ENCODE measurements around the gene MAN1A1. TPM values are rescaled to one million over a fixed set of nuclear protein-coding genes. Genes with fewer than 3 reads are reported as not detected.

The MAN1A1 gene
- total and polyA plus RNA-seq, 11 donors, result 5.6 to 30.6 (median 12.6) TPM

GRCh38 chr6:119148825-119149525, 200.6 kb downstream of the MAN1A1 start:
- H3K4me1 ChIP-seq, result peaks cover 0 to 23% (median 11%) of the 10 kb centered on the region in 12 donors
- H3K27me3 ChIP-seq, result no peaks in the 10 kb centered on the region
- no peak for DNase-seq
- intact Hi-C loops (cut with DNase I), result loop anchor here in 5 of 10 donors (5.0 to 10.0 kb wide), 6 partner anchors 196 to 836 kb away; partner anchors contain the start of gene MAN1A1 (in 5 of the 5)
- no peak for ATAC-seq
- 73 to 79% (median 77%) methylated on average over 9 of the region's 9 CpGs for WGBS, 4 donors
- no peaks in the 10 kb centered on the region for H3K36me3 ChIP-seq
- peak overlapping the region in 3 of 12 donors; percentile 10 to 28 (median 16) for H3K4me3 ChIP-seq
- no peak overlapping the region for H3K27ac ChIP-seq
- no peaks in the 10 kb centered on the region for H3K9me3 ChIP-seq
- TF ChIP-seq CTCF (IDR thresholded peaks at IDR 0.05) (peak in 2 of 12 donors; percentile 0 to 3), POLR2A (IDR thresholded peaks at IDR 0.05) (no peak)

- no peaks in the 10 kb centered on the region for H3K27me3 ChIP-seq
- H3K36me3 ChIP-seq, result no peaks in the 10 kb centered on the region
- intact Hi-C loops (cut with DNase I), result loop anchor here in 5 of 10 donors (5.0 to 10.0 kb wide), 6 partner anchors 197 to 837 kb away; partner anchors contain the start of gene MAN1A1 (in 5 of the 5)
- ATAC-seq, result peak; percentile 23 to 81 (median 74)
- H3K9me3 ChIP-seq, result no peaks in the 10 kb centered on the region
- WGBS, 4 donors, result 45 to 58% (median 53%) methylated on average over 5 of the region's 5 CpGs
- DNase-seq, result peak in 2 of 5 donors; percentile 27 to 36
- H3K27ac ChIP-seq, result peak overlapping the region in 2 of 12 donors; percentile 40 to 83
- TF ChIP-seq CTCF (IDR thresholded peaks at IDR 0.05) (peak; percentile 37 to 76 (median 60)), POLR2A (IDR thresholded peaks at IDR 0.05) (no peak)
- peaks cover 0 to 23% (median 11%) of the 10 kb centered on the region in 12 donors for H3K4me1 ChIP-seq
- H3K4me3 ChIP-seq, result peak overlapping the region in 2 of 12 donors; percentile 10 to 28
Observed at GRCh38 chr6:119148098-119148824, 201.3 kb downstream of the MAN1A1 start.

DNA sequence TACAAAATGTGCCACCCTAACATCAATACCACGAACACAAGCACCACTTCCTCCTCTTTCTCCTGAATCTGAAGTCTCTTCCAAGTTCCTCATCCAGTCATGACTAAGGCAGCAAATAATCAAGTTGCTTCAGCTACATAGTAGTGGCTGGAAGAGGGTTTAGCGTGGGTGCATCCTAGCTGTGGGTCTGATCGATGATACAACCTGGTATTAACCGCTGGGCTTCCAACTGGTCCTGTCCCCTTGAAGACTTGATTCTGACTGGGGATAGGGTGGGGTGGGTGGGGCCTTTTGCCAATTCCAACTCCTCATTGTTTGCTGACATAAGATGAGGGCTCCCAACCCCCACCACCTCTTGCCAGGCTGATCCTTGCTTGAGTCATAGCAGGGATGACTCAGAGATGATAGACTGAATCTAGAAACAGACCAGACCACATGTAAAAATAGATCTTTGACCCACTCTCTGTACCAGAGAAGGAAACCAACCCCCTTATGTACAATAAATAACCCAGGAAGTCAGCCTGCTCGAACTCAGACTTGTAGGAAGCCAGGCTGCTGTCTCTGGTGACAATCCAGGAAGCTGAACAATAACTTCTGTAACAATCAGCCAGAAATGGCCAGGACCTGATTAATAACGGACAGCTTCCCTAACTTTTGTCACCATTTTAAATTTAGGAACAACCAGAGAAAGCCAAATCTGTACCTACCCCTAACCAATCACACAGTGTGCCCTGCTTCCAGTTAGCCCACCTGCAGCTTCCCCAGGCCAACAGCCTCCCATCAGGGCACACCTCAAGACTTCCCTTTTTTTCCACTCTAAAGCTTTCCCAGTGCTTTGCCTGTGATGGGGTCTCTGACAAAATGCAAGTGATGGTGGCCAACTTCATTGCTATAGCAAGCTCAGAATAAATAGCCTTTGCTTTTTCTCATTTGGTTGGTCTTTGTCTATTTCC, 202.2 kb downstream of the MAN1A1 start:
- peak; percentile 47 to 98 (median 84) for ATAC-seq
- Histone ChIP-seq H3K27ac (peak overlapping the region in 6 of 12 donors; percentile 5 to 83 (median 24)), H3K9me3 (no peaks in the 10 kb centered on the region)

More for the DNA sequence above, 202.2 kb downstream of the MAN1A1 start:
- no peak for TF ChIP-seq CTCF (IDR thresholded peaks at IDR 0.05)
- no peak for TF ChIP-seq POLR2A (IDR thresholded peaks at IDR 0.05)
- H3K4me3 ChIP-seq, result no peak overlapping the region
- intact Hi-C loops (cut with DNase I), result loop anchor here in 5 of 10 donors (5.0 to 10.0 kb wide), 6 partner anchors 197 to 837 kb away; partner anchors contain the start of gene MAN1A1 (in 5 of the 5)
- H3K36me3 ChIP-seq, result no peaks in the 10 kb centered on the region
- H3K27me3 ChIP-seq, result no peaks in the 10 kb centered on the region
- H3K4me1 ChIP-seq, result peaks cover 0 to 23% (median 11%) of the 10 kb centered on the region in 12 donors
- peak in 3 of 5 donors; percentile 40 to 71 (median 70) for DNase-seq
- 59 to 66% (median 62%) methylated on average over 6 of the region's 6 CpGs for WGBS, 4 donors
